ENCODE results near the gene C1orf159. TPM values are rescaled to one million over a fixed set of nuclear protein-coding genes. Genes with fewer than 3 reads are reported as not detected.

The C1orf159 gene
- total and polyA plus RNA-seq, 2 of the 8 experiments (the other 6 are each of a cell fraction or from before 2014, with no cell fraction given), result 10.0 to 10.9 TPM

DNA sequence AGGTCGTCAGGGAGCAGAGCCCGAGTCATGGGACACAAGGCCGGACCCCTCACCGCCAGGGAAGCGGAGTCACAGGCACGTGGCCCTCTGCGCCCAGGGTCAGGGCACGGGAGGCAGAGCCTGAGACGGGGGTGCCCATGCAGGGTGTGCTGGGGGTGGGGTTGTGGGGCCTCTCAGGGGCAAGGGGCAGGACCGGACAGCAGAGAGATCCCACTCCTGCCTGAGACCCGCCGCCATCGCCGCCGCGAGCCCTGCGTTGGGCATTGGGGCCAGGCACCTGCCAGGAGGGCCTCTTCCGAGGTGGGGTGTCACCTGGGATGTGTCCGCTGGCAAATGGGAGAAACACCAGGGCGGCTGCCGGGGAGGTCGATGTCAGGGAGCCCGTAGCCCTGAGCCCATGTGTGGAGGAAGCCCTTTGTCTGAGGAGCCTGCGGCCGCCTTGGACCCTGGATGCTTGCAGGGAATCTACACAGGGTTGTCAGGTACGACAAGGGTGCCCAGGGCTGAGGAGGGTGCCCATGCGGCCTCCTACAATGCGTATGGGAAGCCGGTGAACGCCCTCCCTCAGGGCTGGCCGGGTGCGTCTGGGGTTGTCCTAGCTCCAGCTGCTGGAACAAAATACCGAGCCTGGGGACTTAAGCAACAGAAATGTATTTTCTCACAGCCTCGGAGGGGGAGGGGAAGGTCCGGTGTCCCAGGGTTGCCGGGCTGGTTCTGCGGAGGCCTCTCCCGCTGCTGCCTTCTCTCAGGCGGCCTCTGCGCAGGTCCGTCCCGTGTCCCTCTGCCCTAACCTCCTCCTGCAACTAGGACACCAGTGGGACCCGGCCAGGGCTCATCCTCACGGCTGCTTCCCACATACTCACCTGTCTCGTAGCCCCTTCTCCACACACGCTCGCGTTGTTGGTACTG, 16.4 kb upstream of the C1orf159 start:
- Histone ChIP-seq H3K79me1 (ENCODE audit: low read depth, low read length) (no peaks in the 10 kb centered on the region), H4K5ac (ENCODE audit: insufficient read length, low read depth, low read length) (no peak overlapping the region), H2BK120ac (replicated peaks; ENCODE audit: low read depth, low read length) (no peak overlapping the region), H3K23ac (ENCODE audit: insufficient read length) (no peak overlapping the region), H3K9ac (replicated peaks in 1 of 4; ENCODE audit: extremely low read depth in 1 of 4, low read depth in 3 of 4, low read length in 3 of 4) (no peak overlapping the region), H2BK15ac (ENCODE audit: low read length) (peak overlapping the region; percentile 31; the same call in 1 of the 2 replicates), H3K27me3 (replicated peaks in 1 of 4; ENCODE audit: control insufficient read depth in 3 of 4, extremely low read depth in 1 of 4, insufficient read depth in 3 of 4, low read length in 3 of 4) (peaks cover 0 to 5% (median 2%) of the 10 kb centered on the region in 4 experiments; a peak in 1 of 7 replicates), H4K91ac (replicated peaks; ENCODE audit: insufficient read length, low read length) (peak overlapping the region; percentile 40), H3K4me2 (ENCODE audit: insufficient read depth in 1 of 2, low read depth in 2 of 2, low read length in 2 of 2) (no peak overlapping the region), H3K18ac (ENCODE audit: extremely low read depth, low read length) (peak overlapping the region; percentile 24), H4K8ac (ENCODE audit: extremely low read depth, insufficient read depth, low read length) (no peak overlapping the region; the same call in 1 of the 2 replicates), H3K79me2 (ENCODE audit: control insufficient read depth in 1 of 2, insufficient read depth in 2 of 2, low read length in 2 of 2) (no peaks in the 10 kb centered on the region), H2AFZ (ENCODE audit: low read length) (no peak overlapping the region), H2BK12ac (ENCODE audit: low read depth, low read length) (0 out of 2 replicates have a peak overlapping the region, but pooled peaks have one; percentile 3), H4K20me1 (replicated peaks in 1 of 2; ENCODE audit: control insufficient read depth in 1 of 2, insufficient read depth in 2 of 2, low read length in 2 of 2) (no peaks in the 10 kb centered on the region), H3K9me3 (ENCODE audit: insufficient read depth in 2 of 2, low read depth in 1 of 2, low read length in 1 of 2) (no peaks in the 10 kb centered on the region), H3K4ac (replicated peaks; ENCODE audit: insufficient read length, low read depth, low read length) (no peak overlapping the region), H3K4me3 (ENCODE audit: extremely low read depth in 1 of 4, insufficient read depth in 2 of 4, low read depth in 3 of 4, low read length in 4 of 4) (no peak overlapping the region), H3K14ac (ENCODE audit: insufficient read length) (no peak overlapping the region), H3K56ac (replicated peaks; ENCODE audit: insufficient read length, low read depth, low read length) (no peak overlapping the region), H3K27ac (ENCODE audit: low read depth, low read length) (no peak overlapping the region), H3K36me3 (ENCODE audit: control insufficient read depth in 2 of 4, insufficient read depth in 4 of 4, low read length in 3 of 4) (no peaks in the 10 kb centered on the region), H2AK5ac (ENCODE audit: low read depth, low read length) (no peak overlapping the region), H3K23me2 (ENCODE audit: low read depth, low read length) (peaks cover 2% of the 10 kb centered on the region; the same call in 1 of the 2 replicates), H3K4me1 (replicated peaks in 1 of 4; ENCODE audit: control insufficient read depth in 3 of 4, insufficient read depth in 4 of 4, low read length in 3 of 4) (peaks cover 0 to 15% (median 7%) of the 10 kb centered on the region in 4 experiments; a peak in 5 of 7 replicates), H2BK20ac (ENCODE audit: low read length) (no peak overlapping the region), H2BK5ac (ENCODE audit: low read depth, low read length) (no peak overlapping the region)
- no peak for FAIRE-seq
- ChIA-PET POLR2A (ENCODE audit: partially characterized antibody) (interaction anchor here (1.0 to 1.5 kb wide), 2 partner anchors 30 to 118 kb away, joined by 3 read pairs; partner anchors contain the start of gene ISG15), CTCF (ENCODE audit: partially characterized antibody) (interaction anchor here (0.6 to 1.6 kb wide), 5 partner anchors 8 to 132 kb away, joined by 3 to 8 read pairs (median 3); partner anchors contain the start of gene TTLL10)
- WGBS, 2 experiments (ENCODE audit: extremely low coverage in 1 of 2, insufficient coverage in 1 of 2, insufficient read length in 1 of 2, insufficient replicate concordance in 2 of 2, low coverage in 1 of 2, low lambda C conversion rate in 2 of 2, missing lambda C conversion rate in 1 of 2), result 87% methylated on average over 48 of the region's 48 CpGs; no CpG with 5 or more reads in 1 of the 2 experiments
- DNase-seq (ENCODE audit: low read depth in 1 of 2, low spot score in 2 of 2), result no peak
- TF ChIP-seq BRCA1 (IDR thresholded peaks at IDR 0.05; ENCODE audit: low read depth, low read length) (no peak), HDAC2 (IDR thresholded peaks at IDR 0.05; ENCODE audit: borderline replicate concordance in 1 of 2, low read depth in 2 of 2, low read length in 2 of 2) (no peak), SAP30 (IDR thresholded peaks at IDR 0.05; ENCODE audit: insufficient read depth, insufficient replicate concordance, low read length) (no peak), POLR2A (IDR thresholded peaks at IDR 0.05; ENCODE audit: control extremely low read depth in 1 of 2, low read depth in 2 of 2, low read length in 2 of 2) (no peak)

Data from H1 (cell line).